Osteoblast (primary cell): Measurements from ENCODE around the gene SPECC1. TPM values are rescaled to one million over a fixed set of nuclear protein-coding genes. Genes with fewer than 3 reads are reported as not detected.

ENCODE experiments used
- DNase-seq: peaks from one replicate; pipeline ENCODE4 v3.0.0; 2011; ENCODE audit warnings: low spot score, mixed read lengths; ENCODE audit not compliant: insufficient read length; ENCODE audit errors: missing footprints
- H2AFZ ChIP-seq: 2 replicates; pipeline ENCODE4 v1.6.0; 2011; ENCODE audit warnings: mild to moderate bottlenecking, low read length
- H3K27ac ChIP-seq: 2 replicates; pipeline ENCODE4 v1.5.1; 2011; ENCODE audit warnings: mild to moderate bottlenecking, low read depth, low read length, moderate library complexity
- H3K27me3 ChIP-seq: 2 replicates; pipeline ENCODE4 v1.6.0; 2012; ENCODE audit warnings: mild to moderate bottlenecking, control low read depth, inconsistent platforms, low read length, moderate library complexity; ENCODE audit not compliant: insufficient read depth
- H3K36me3 ChIP-seq: 2 replicates; pipeline ENCODE4 v1.5.1; 2011; ENCODE audit warnings: mild to moderate bottlenecking, low read length, control low read depth, moderate library complexity; ENCODE audit not compliant: insufficient read depth
- H3K4me1 ChIP-seq: 2 replicates; pipeline ENCODE4 v1.5.1; 2011; ENCODE audit warnings: mild to moderate bottlenecking, low read length, control low read depth, moderate library complexity; ENCODE audit not compliant: insufficient read depth
- H3K4me2 ChIP-seq: 2 replicates; pipeline ENCODE4 v1.6.0; 2011; ENCODE audit warnings: mild to moderate bottlenecking, low read length; ENCODE audit not compliant: insufficient read depth
- H3K4me3 ChIP-seq: fragments of 200-600 bp; sonication (generic); 3 replicates; pipeline ENCODE4 v1.5.1; 2012; ENCODE audit warnings: mild to moderate bottlenecking, low read length, inconsistent platforms; ENCODE audit not compliant: insufficient read depth
- H3K79me2 ChIP-seq: 2 replicates; pipeline ENCODE4 v1.6.0; 2012; ENCODE audit warnings: mild to moderate bottlenecking, low read length, control low read depth, inconsistent platforms; ENCODE audit not compliant: insufficient read depth
- H3K9me3 ChIP-seq: 2 replicates; pipeline ENCODE4 v1.5.1; 2011; ENCODE audit warnings: low read depth, low read length, control low read depth
- H4K20me1 ChIP-seq: 2 replicates; pipeline ENCODE4 v1.6.0; 2012; ENCODE audit warnings: mild to moderate bottlenecking, low read length, control low read depth; ENCODE audit not compliant: insufficient read depth
- total RNA-seq: library from RNA; depleted of rRNA; stranded (reverse); fragments of >200 nt; gene quantifications from 2 replicates; pipeline ENCODE4 v1.2.3, GENCODE V29; 2012
- TF ChIP-seq, protein P1 (sequence below): IDR thresholded peaks from 2 replicates; pipeline ENCODE4 v1.5.1; 2011; ENCODE audit warnings: mild to moderate bottlenecking, low read depth, low read length, moderate library complexity; ENCODE audit errors: extremely low read depth

SPECC1 gene
- total RNA-seq, 1 donor: 155 TPM

DNA sequence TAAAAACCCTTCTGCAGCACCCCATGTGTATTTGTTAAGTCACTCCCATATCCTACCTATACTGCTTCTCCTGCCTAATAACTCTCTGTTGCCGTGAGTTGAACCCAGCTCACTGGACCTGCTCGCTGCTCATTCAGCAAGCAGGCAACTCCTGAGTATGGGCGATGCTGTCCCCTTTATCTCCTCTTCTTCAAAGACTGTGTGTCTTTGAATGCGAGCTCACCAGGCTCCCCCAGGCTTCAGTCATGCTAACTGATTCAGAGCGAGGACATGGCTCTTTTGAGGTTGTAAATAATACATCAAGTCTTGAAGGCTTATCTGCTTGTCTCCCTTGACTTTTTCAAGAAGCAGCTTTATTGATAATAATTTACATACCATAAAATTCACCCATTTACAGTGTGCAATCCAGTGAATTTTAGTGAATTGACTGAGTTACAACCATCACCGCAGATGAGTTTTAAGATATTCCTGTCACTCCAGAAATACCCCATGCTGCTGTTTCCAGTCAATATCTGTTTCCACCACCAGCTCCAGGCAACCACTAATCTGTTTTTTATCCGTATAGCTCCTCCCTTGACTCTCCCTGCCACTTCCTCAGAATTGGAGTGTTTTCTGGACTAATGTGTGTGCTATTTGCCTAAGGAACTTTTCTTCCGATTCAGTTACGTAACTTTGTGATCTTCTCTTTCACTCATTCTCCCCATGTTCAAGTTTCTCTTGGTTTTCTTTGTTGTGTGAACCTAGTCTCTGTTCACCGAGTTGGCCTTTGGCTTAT, 132.2 kb downstream of the SPECC1 start:
- Histone ChIP-seq H3K27me3 (no peaks in the 10 kb centered on the region), H3K4me2 (no peak overlapping the region), H3K27ac (no peak overlapping the region), H2AFZ (no peak overlapping the region), H4K20me1 (no peaks in the 10 kb centered on the region), H3K9me3 (no peaks in the 10 kb centered on the region), H3K79me2 (no peaks in the 10 kb centered on the region), H3K36me3 (no peaks in the 10 kb centered on the region), H3K4me3 (no peak overlapping the region), H3K4me1 (no peaks in the 10 kb centered on the region)
- DNase-seq: no peak
- TF ChIP-seq, protein P1, sequence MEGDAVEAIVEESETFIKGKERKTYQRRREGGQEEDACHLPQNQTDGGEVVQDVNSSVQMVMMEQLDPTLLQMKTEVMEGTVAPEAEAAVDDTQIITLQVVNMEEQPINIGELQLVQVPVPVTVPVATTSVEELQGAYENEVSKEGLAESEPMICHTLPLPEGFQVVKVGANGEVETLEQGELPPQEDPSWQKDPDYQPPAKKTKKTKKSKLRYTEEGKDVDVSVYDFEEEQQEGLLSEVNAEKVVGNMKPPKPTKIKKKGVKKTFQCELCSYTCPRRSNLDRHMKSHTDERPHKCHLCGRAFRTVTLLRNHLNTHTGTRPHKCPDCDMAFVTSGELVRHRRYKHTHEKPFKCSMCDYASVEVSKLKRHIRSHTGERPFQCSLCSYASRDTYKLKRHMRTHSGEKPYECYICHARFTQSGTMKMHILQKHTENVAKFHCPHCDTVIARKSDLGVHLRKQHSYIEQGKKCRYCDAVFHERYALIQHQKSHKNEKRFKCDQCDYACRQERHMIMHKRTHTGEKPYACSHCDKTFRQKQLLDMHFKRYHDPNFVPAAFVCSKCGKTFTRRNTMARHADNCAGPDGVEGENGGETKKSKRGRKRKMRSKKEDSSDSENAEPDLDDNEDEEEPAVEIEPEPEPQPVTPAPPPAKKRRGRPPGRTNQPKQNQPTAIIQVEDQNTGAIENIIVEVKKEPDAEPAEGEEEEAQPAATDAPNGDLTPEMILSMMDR: no peak

DNA sequence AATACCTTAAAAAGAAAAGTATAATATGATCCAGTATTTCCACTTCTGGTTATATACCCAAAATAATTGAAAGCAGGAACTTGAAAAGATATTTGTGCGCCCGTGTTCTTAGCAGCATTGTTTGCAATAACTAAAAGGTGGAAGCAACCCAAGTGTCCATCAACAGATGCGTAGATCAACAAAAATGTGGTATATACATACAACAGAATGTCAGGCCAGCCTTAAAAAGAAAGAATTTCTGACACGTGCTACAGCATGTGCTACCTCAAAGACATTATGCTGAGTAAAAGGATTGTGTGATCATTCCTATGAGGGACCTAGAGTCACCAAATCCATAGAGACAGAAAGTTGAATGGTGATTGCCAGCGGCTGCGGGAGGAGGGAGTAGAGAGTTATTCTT, 133.1 kb downstream of the SPECC1 start:
- Histone ChIP-seq H3K9me3 (no peaks in the 10 kb centered on the region), H3K27ac (no peak overlapping the region), H3K79me2 (no peaks in the 10 kb centered on the region), H3K4me3 (no peak overlapping the region), H2AFZ (no peak overlapping the region), H3K27me3 (no peaks in the 10 kb centered on the region), H3K36me3 (no peaks in the 10 kb centered on the region), H4K20me1 (no peaks in the 10 kb centered on the region), H3K4me1 (no peaks in the 10 kb centered on the region), H3K4me2 (no peak overlapping the region)
- DNase-seq: no peak
- TF ChIP-seq, protein P1: no peak

DNA sequence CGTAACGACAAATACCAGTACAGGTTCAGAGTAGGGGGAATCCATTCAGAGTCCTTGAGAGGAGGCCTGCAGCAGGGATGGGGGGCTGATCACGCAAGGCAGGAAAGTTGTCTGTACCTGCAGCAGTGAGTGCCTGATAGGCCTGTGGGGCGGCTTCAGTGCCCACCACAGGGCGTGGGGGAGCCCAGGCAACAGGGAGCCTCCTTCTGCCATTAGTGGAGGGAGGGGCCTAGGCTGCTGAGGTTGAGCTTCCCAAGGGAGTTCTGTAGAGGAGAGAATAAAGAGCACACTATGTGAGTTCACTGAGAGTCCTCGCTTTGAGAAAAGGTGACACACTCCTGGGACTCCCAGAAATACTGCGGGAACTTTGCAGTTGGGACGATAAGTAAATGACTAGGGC, 134.6 kb downstream of the SPECC1 start:
- Histone ChIP-seq H3K27ac (no peak overlapping the region), H3K36me3 (no peaks in the 10 kb centered on the region), H3K4me2 (no peak overlapping the region), H3K27me3 (no peaks in the 10 kb centered on the region), H3K9me3 (no peaks in the 10 kb centered on the region), H3K4me1 (no peaks in the 10 kb centered on the region), H2AFZ (no peak overlapping the region), H3K4me3 (no peak overlapping the region), H4K20me1 (no peaks in the 10 kb centered on the region), H3K79me2 (no peaks in the 10 kb centered on the region)
- TF ChIP-seq, protein P1: no peak
- no peak for DNase-seq

DNA sequence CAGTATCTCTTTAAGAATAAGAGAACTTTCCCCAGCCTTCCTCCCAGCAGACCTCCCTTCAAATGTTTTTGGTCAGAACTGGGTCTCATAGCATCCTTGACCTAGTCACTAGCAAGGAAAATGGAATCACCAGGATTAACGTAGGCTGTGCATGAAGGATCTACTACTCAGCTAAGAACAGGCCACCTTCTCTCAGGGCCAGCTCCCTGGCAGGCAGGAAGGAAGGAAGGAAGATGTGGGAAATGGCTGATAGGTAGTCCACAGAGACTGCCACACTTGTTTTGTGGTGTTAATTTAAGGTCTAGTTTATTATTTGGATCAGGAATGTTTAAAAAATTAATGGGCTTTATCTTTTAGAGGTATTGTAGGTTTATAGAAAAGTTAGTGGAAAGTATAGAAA, 136.4 kb downstream of the SPECC1 start:
- Histone ChIP-seq H3K79me2 (no peaks in the 10 kb centered on the region), H3K27me3 (no peaks in the 10 kb centered on the region), H3K9me3 (no peaks in the 10 kb centered on the region), H4K20me1 (no peaks in the 10 kb centered on the region), H3K36me3 (no peaks in the 10 kb centered on the region), H2AFZ (no peak overlapping the region), H3K4me2 (no peak overlapping the region), H3K4me1 (no peaks in the 10 kb centered on the region), H3K4me3 (no peak overlapping the region), H3K27ac (no peak overlapping the region)
- TF ChIP-seq, protein P1: no peak
- DNase-seq: no peak
